Adrenal gland (tissue), 12 donors: ENCODE data around the gene LCOR. TPM values are rescaled to one million over a fixed set of nuclear protein-coding genes. Genes with fewer than 3 reads are reported as not detected.

Source experiments
- DNase-seq, 7 donors: peaks; one replicate each; pipeline ENCODE4 v3.0.0-alpha.2; 2019 to 2020
- H3K27ac ChIP-seq, 5 donors: fragments of 200-600 bp; sonication (generic) in 4 of 5; 1 replicate in 3 of 5; 2 replicates in 2 of 5; pipeline versions ENCODE4 v1.5.1 to v1.8.0; 2016 to 2020; ENCODE audit warnings: mild to moderate bottlenecking in 1 of 5
- H3K27me3 ChIP-seq: fragments of 200-600 bp; 2 replicates; pipeline ENCODE4 v1.8.0; 2021
- H3K36me3 ChIP-seq, 2 donors: fragments of 200-600 bp; replicated peaks in 1 of 2; 1 replicate in 1 of 2; 2 replicates in 1 of 2; pipeline versions ENCODE4 v1.5.1 to v1.8.0; 2018 to 2022
- H3K4me1 ChIP-seq, 2 donors: fragments of 200-600 bp; replicated peaks in 1 of 2; 1 replicate in 1 of 2; 2 replicates in 1 of 2; pipeline versions ENCODE4 v1.5.1 to v1.8.0; 2018 to 2021
- H3K4me3 ChIP-seq, 4 donors: fragments of 200-600 bp; sonication (generic) in 3 of 4; one replicate each; pipeline ENCODE4 v1.5.1; 2016 to 2018
- H3K9me3 ChIP-seq, 3 donors: fragments of 200-600 bp; sonication (generic) in 1 of 3; replicated peaks in 1 of 3; 1 replicate in 2 of 3; 2 replicates in 1 of 3; pipeline versions ENCODE4 v1.5.1 to v1.8.0; 2016 to 2021
- POLR2A ChIP-seq, 2 donors: fragments of 450-650 bp; IDR thresholded peaks; one replicate each; pipeline ENCODE4 v1.6.1; 2017; ENCODE audit warnings: antibody characterized with exemption in 2 of 2, mild to moderate bottlenecking in 2 of 2, moderate library complexity in 1 of 2
- WGBS, 4 donors: extraction: QIAGEN DNeasy Blood & Tissue Kit in 2 of 4; methylation state at CpG; one replicate each; pipeline versions ENCODE4 v1.1.5 to v1.1.7; 2013 to 2017; 5-methylcytosine and 5-hydroxymethylcytosine counted together
- intact Hi-C, 2 donors: fragments of 100-400 bp; cut with DNase I; formaldehyde crosslinking; loops; one replicate each; pipeline versions ENCODE4 v1.14.1 to v1.15.0; 2022 to 2023
- polyA plus RNA-seq, 3 donors: library from polyadenylated mRNA; stranded (reverse); fragments of 200-250 nt in 2 of 3; fragments of 350-450 nt in 1 of 3; fragmentation: Illumina TruSeq in 1 of 3; extraction: RNeasy Lipid Tissue Mini Kit (QIAGEN cat#74804) in 1 of 3; gene quantifications; one replicate each; pipeline ENCODE4 v1.2.3, GENCODE V29; 2013 to 2014
- total RNA-seq, 9 donors: library from RNA; depleted of rRNA in 4 of 9; stranded (reverse); fragments of >200 nt in 4 of 9; fragments of 120-200 nt in 1 of 9; fragmentation: NEBNext Ultra II Directional in 1 of 9; extraction: Animal tissue kit (Norgen Biotek cat#: 25700) in 1 of 9; gene quantifications; one replicate each; pipeline versions ENCODE4 v1.1.0 to v1.2.4, GENCODE V29; 2013 to 2023
- TF ChIP-seq, protein P1 (sequence below), 6 experiments: fragments of 450-650 bp in 4 of 6; fragments of 200-600 bp in 2 of 6; sonication (generic) in 1 of 6; IDR thresholded peaks; 1 replicate in 5 of 6; 2 replicates in 1 of 6; pipeline versions ENCODE4 v1.5.1 to v1.8.0; 2016 to 2021; ENCODE audit warnings: antibody characterized with exemption in 6 of 6, mild to moderate bottlenecking in 2 of 6, moderate library complexity in 1 of 6
- donor health status: healthy with polysubstance abuse.
- donor health status: Bipolar disorder and iron deficiency.
- donor health status: DM: yes; HTN: yes; CAD: no.
- donor health status: DM: no; HTN: no; CAD: no.
- donor health status: DM: no; HTN: no; CAD: no.
- donor health status: DM: yes; HTN: yes; CAD: no.

LCOR gene
- total and polyA plus RNA-seq, 12 donors = 1.5 to 38.4 (median 17.2) TPM

DNA sequence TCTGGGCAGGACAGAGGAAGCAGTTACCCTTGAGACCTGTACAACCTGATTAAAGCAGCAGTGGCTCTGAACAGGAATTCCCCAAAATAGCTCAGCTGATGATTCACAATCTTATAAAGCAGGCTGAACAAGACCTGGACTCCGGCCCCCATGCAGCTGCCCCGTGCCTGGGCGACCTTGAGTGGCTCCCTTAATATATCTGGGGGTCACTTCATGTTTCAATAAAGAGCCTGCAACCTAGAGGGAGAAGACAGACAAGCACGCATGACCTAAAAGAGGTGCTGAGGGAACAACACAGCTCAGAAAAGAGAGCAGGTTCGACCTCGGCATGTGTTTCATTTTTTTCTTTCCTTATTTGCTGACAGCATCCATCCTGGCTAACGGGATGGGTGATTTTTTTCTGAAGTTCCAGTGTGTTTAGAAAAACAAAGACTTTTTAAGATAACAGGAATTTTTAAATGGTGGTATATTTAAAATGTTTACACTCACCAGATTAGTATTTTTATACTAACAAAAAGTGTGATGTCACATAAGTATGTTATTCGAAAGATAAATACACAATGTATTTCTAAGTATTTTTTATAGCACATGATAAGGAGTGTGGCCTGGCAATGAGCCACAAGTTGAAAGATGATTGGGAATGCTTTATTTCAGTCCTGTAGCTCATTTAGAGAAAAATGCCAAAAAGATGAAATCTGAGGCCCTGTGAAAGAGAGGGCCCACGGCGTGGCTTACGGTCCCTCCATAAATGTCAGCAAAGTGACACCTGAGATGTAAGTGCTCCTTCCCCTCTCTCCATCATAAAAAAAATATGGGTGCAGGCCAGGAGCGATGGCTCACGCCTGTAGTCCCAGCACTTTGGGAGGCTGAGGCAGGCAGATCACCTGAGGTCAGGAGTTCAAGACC, 192.3 kb downstream of the LCOR start:
- peak; percentile 61 to 85 (median 78) for DNase-seq
- peak overlapping the region; percentile 49 to 88 (median 75) for H3K27ac ChIP-seq
- H3K36me3 ChIP-seq = no peaks in the 10 kb centered on the region
- H3K4me3 ChIP-seq = peak overlapping the region in 1 of 4 donors; percentile 13
- intact Hi-C loops = loop anchor here (10.0 kb wide), 1 partner anchor 260 kb away; no protein-coding TSS in a partner anchor
- peaks cover 17 to 30% of the 10 kb centered on the region in 2 donors for H3K4me1 ChIP-seq
- peak in 1 of 2 donors; percentile 60 for TF ChIP-seq POLR2A (IDR thresholded peaks at IDR 0.05)
- TF ChIP-seq, protein P1, sequence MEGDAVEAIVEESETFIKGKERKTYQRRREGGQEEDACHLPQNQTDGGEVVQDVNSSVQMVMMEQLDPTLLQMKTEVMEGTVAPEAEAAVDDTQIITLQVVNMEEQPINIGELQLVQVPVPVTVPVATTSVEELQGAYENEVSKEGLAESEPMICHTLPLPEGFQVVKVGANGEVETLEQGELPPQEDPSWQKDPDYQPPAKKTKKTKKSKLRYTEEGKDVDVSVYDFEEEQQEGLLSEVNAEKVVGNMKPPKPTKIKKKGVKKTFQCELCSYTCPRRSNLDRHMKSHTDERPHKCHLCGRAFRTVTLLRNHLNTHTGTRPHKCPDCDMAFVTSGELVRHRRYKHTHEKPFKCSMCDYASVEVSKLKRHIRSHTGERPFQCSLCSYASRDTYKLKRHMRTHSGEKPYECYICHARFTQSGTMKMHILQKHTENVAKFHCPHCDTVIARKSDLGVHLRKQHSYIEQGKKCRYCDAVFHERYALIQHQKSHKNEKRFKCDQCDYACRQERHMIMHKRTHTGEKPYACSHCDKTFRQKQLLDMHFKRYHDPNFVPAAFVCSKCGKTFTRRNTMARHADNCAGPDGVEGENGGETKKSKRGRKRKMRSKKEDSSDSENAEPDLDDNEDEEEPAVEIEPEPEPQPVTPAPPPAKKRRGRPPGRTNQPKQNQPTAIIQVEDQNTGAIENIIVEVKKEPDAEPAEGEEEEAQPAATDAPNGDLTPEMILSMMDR (IDR thresholded peaks at IDR 0.05) = no peak
- no peaks in the 10 kb centered on the region for H3K9me3 ChIP-seq
- WGBS, 4 donors = 32 to 37% (median 33%) methylated on average over 13 of the region's 13 CpGs
- no peaks in the 10 kb centered on the region for H3K27me3 ChIP-seq

DNA sequence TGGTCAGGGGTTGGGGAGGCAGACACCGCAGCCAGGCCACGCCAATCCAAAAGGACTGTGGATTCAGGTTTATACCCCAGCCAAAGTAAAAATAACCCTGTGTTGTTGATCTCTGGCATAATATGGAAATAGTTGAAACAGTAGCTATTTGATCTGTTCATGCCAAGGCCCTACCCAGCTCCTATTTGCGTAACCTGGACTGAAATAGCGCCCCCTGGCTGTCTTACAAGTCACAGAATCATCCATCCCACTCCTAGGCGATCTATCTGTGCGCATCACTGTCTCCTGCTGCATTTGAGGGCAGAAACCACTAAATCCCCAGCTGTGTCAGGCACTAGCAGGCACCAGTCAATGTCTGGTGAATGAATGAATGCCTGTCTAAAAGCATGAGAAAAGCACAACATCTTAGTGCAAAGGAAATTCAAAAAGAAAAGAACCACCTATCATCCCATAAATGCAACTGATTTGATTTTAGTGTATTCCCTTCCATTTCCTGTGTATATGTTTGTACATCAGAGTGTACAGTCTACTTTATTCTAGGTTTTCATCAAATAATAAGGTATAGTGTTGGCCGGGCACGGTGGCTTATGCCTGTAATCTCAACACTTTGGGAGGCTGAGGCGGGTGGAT, 193.6 kb downstream of the LCOR start:
- TF ChIP-seq POLR2A (IDR thresholded peaks at IDR 0.05) = no peak
- TF ChIP-seq, protein P1 (IDR thresholded peaks at IDR 0.05) = peak; percentile 30 to 74 (median 62)
- H3K27me3 ChIP-seq = no peaks in the 10 kb centered on the region

DNA sequence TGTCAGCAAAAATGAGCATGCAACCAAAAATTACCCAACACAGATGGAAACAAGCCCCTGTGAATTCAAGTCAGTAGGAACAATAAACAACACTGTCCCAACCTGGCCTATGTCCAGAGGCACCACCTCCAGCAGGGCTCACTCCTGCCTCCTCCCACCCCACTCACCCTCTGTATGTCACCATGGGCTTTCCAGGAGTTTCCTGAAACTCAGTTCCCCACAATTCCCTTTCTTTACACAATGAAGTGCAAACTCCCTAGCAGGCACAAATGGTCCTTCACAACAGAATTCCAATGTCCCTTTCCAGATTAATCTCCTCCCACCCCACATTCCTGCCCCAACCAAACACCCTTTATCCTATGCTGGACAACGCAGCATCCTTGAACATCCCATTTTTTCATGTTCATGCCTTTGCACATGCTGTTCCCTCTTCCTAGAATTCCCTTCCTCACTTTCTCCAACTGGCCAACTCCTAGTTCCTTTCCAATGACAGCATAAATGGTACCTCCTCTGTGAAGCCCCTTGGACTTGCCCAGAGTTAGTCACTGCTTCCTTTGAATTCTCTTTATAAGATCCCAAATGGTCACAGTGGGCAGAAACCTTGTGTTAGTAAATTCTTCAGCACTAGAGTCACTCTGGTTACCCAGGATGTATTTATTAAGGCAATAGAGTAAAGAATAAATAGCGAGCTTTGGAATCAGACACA, 196.2 kb downstream of the LCOR start:
- H3K4me3 ChIP-seq = no peak overlapping the region
- 86 to 91% (median 88%) methylated on average over 2 of the region's 2 CpGs for WGBS, 4 donors
- intact Hi-C loops = loop anchor here (10.0 kb wide), 1 partner anchor 263 kb away; no protein-coding TSS in a partner anchor

More for the DNA sequence above, 193.6 kb downstream of the LCOR start:
- 75 to 76% (median 76%) methylated on average over 9 of the region's 9 CpGs for WGBS, 4 donors
- H3K36me3 ChIP-seq = no peaks in the 10 kb centered on the region
- peak; percentile 49 to 85 (median 58) for DNase-seq
- no peak overlapping the region for H3K27ac ChIP-seq
- H3K4me1 ChIP-seq = peaks cover 14 to 25% of the 10 kb centered on the region in 2 donors
- no peak overlapping the region for H3K4me3 ChIP-seq
- no peaks in the 10 kb centered on the region for H3K9me3 ChIP-seq
- intact Hi-C loops = loop anchor here (10.0 kb wide), 1 partner anchor 261 kb away; no protein-coding TSS in a partner anchor

More for the DNA sequence above, 196.2 kb downstream of the LCOR start:
- Histone ChIP-seq H3K9me3 (no peaks in the 10 kb centered on the region), H3K36me3 (no peaks in the 10 kb centered on the region), H3K27ac (no peak overlapping the region), H3K27me3 (no peaks in the 10 kb centered on the region), H3K4me1 (peaks cover 7 to 19% of the 10 kb centered on the region in 2 donors)
- TF ChIP-seq, protein P1 (IDR thresholded peaks at IDR 0.05) = no peak
- TF ChIP-seq POLR2A (IDR thresholded peaks at IDR 0.05) = no peak
- no peak for DNase-seq
